A549 (cell line): ENCODE measurements around the gene APOL2. TPM values are rescaled to one million over a fixed set of nuclear protein-coding genes. Genes with fewer than 3 reads are reported as not detected.

ENCODE experiments used
- ATAC-seq, 2 experiments: fragments of 200-7000 bp in 1 of 2; fragments of >200 bp in 1 of 2; cut with Nextera tagmentation in 1 of 2; cut with Tn5 transposase in 1 of 2; 3 replicates each; pipeline versions ENCODE4 v1.8.0 to v1.9.1; 2018 to 2020; ENCODE audit warnings: mild to moderate bottlenecking in 1 of 2, moderate library complexity in 1 of 2
- CTCF ChIA-PET: fragments of 300-600 bp; sonication (Branson Sonifier 250); formaldehyde crosslinking; extraction: SDS; loops from one replicate; lab custom pipeline; 2021; ENCODE audit warnings: antibody characterized with exemption, inconsistent platforms; lab: Yijun Ruan, JAX
- POLR2A ChIA-PET: fragments of 350-600 bp; formaldehyde crosslinking; extraction: SDS; loops from one replicate; lab custom pipeline; 2021; ENCODE audit warnings: antibody characterized with exemption, inconsistent platforms; lab: Yijun Ruan, JAX
- DNase-seq, 2 experiments: peaks; one replicate each; pipeline versions ENCODE4 v3.0.0 to v3.0.0-alpha.2; 2011 to 2016; ENCODE audit warnings: low read depth in 1 of 2, low spot score in 1 of 2
- FAIRE-seq: peaks from 2 replicates; lab custom pipeline; 2011; peaks lifted over from hg19 to GRCh38; lab: Jason Lieb, UNC
- H3K27ac ChIP-seq, 2 experiments: fragments of >200 bp; sonication (Bioruptor Twin); formaldehyde crosslinking; 3 replicates each; pipeline ENCODE4 v1.5.1; 2016 to 2017
- H3K4me1 ChIP-seq: fragments of >200 bp; sonication (Bioruptor Twin); formaldehyde crosslinking; 3 replicates; pipeline ENCODE4 v1.6.1; 2016
- H3K4me2 ChIP-seq: fragments of >200 bp; sonication (Bioruptor Twin); formaldehyde crosslinking; 3 replicates; pipeline ENCODE4 v1.6.1; 2016
- H3K4me3 ChIP-seq: fragments of >200 bp; sonication (Bioruptor Twin); formaldehyde crosslinking; 3 replicates; pipeline ENCODE4 v1.5.1; 2016
- H3K9me3 ChIP-seq: fragments of >200 bp; sonication (Bioruptor Twin); formaldehyde crosslinking; 3 replicates; pipeline ENCODE4 v1.6.1; 2016
- CBX2 ChIP-seq: fragments of 200-600 bp; sonication (generic); IDR thresholded peaks from 2 replicates; pipeline ENCODE4 v1.6.1; 2016; ENCODE audit warnings: low read depth, mild to moderate bottlenecking, borderline replicate concordance
- CBX8 ChIP-seq: fragments of 200-600 bp; sonication (generic); IDR thresholded peaks from 2 replicates; pipeline ENCODE4 v1.6.1; 2016
- CEBPB ChIP-seq, 2 experiments: fragments of >200 bp in 1 of 2; sonication (Bioruptor Twin) in 1 of 2; formaldehyde crosslinking in 1 of 2; IDR thresholded peaks; 2 replicates each; pipeline ENCODE4 v1.6.1; 2012 to 2016
- CHD2 ChIP-seq: fragments of 150-350 bp; IDR thresholded peaks from 2 replicates; pipeline ENCODE4 v1.6.1; 2014; ENCODE audit warnings: low read length; ENCODE audit not compliant: partially characterized antibody
- CHD4 ChIP-seq: fragments of 200-600 bp; sonication (generic); IDR thresholded peaks from 2 replicates; pipeline ENCODE4 v1.6.1; 2016; ENCODE audit warnings: antibody characterized with exemption, mild to moderate bottlenecking, borderline replicate concordance
- CTCF ChIP-seq: fragments of >200 bp; sonication (Bioruptor Twin); formaldehyde crosslinking; IDR thresholded peaks from 3 replicates; pipeline ENCODE4 v1.5.1; 2016
- EHF ChIP-seq: fragments of 250-450 bp; sonication (Bioruptor Pico); IDR thresholded peaks from 2 replicates; pipeline ENCODE4 v1.5.0; 2020; ENCODE audit warnings: mild to moderate bottlenecking
- FOXS1 ChIP-seq: fragments of 250-450 bp; sonication (Bioruptor Pico); IDR thresholded peaks from 2 replicates; pipeline ENCODE4 v1.5.0; 2020; ENCODE audit warnings: mild to moderate bottlenecking, moderate library complexity
- HES2 ChIP-seq: fragments of >200 bp; sonication (Bioruptor Twin); formaldehyde crosslinking; IDR thresholded peaks from 2 replicates; pipeline ENCODE4 v1.6.1; 2016
- HMGXB4 ChIP-seq: fragments of 250-450 bp; sonication (Bioruptor Pico); IDR thresholded peaks from 2 replicates; pipeline ENCODE4 v1.5.0; 2021; ENCODE audit warnings: mild to moderate bottlenecking, moderate library complexity, borderline replicate concordance
- JUN ChIP-seq, 2 experiments: fragments of >200 bp; sonication (Bioruptor Twin); formaldehyde crosslinking; IDR thresholded peaks; 2 replicates in 1 of 2; 3 replicates in 1 of 2; pipeline ENCODE4 v1.6.1; 2016 to 2017
- JUNB ChIP-seq: fragments of >200 bp; sonication (Bioruptor Twin); formaldehyde crosslinking; IDR thresholded peaks from 2 replicates; pipeline ENCODE4 v1.6.1; 2016
- MAZ ChIP-seq: fragments of 150-350 bp; IDR thresholded peaks from 2 replicates; pipeline ENCODE4 v1.6.1; 2014; ENCODE audit warnings: antibody characterized with exemption, low read depth, low read length, borderline replicate concordance
- NPAS2 ChIP-seq: fragments of 250-450 bp; sonication (Bioruptor Pico); IDR thresholded peaks from 2 replicates; pipeline ENCODE4 v1.8.0; 2022; ENCODE audit warnings: mild to moderate bottlenecking, moderate library complexity, borderline replicate concordance
- PHF8 ChIP-seq: fragments of 200-600 bp; sonication (generic); IDR thresholded peaks from 2 replicates; pipeline ENCODE4 v1.6.1; 2016; ENCODE audit warnings: low read depth, mild to moderate bottlenecking, antibody characterized with exemption, moderate library complexity, borderline replicate concordance
- POLR2A ChIP-seq: IDR thresholded peaks from 2 replicates; pipeline ENCODE4 v1.6.1; 2012; ENCODE audit warnings: mild to moderate bottlenecking, low read length
- RAD21 ChIP-seq, 2 experiments: fragments of >200 bp in 1 of 2; sonication (Bioruptor Twin) in 1 of 2; formaldehyde crosslinking in 1 of 2; IDR thresholded peaks in 1 of 2; conservative IDR thresholded peaks in 1 of 2; 2 replicates in 1 of 2; 3 replicates in 1 of 2; pipeline ENCODE4 v1.6.1; 2012 to 2018; ENCODE audit warnings: inconsistent platforms in 1 of 2
- RARB ChIP-seq: fragments of 250-450 bp; sonication (Bioruptor Pico); IDR thresholded peaks from 2 replicates; pipeline ENCODE4 v1.8.0; 2021; ENCODE audit warnings: mild to moderate bottlenecking, moderate library complexity
- RNF2 ChIP-seq: fragments of 200-600 bp; sonication (generic); IDR thresholded peaks from 2 replicates; pipeline ENCODE4 v1.6.1; 2016; ENCODE audit warnings: low read depth, mild to moderate bottlenecking, antibody characterized with exemption, moderate library complexity, borderline replicate concordance
- SMC3 ChIP-seq: fragments of >200 bp; sonication (Bioruptor Twin); formaldehyde crosslinking; IDR thresholded peaks from 3 replicates; pipeline ENCODE4 v1.6.1; 2018; ENCODE audit warnings: inconsistent platforms
- TP53 ChIP-seq: fragments of 250-450 bp; sonication (Bioruptor Pico); IDR thresholded peaks from 2 replicates; pipeline ENCODE4 v1.5.0; 2021; ENCODE audit warnings: mild to moderate bottlenecking, moderate library complexity
- ZNF302 ChIP-seq: fragments of 250-450 bp; sonication (Bioruptor Pico); IDR thresholded peaks from 2 replicates; pipeline ENCODE4 v1.9.0; 2021; ENCODE audit warnings: inconsistent platforms, mild to moderate bottlenecking, moderate library complexity
- WGBS: methylation state at CpG from one replicate; pipeline ENCODE4 v1.1.6; 2017; ENCODE audit errors: missing lambda C conversion rate; 5-methylcytosine and 5-hydroxymethylcytosine counted together
- polyA plus RNA-seq, 4 experiments: library from polyadenylated mRNA; depleted of rRNA in 3 of 4; stranded (reverse); fragments of >200 nt; fragmentation: RNase III in 1 of 4; extraction: RNeasy Plus Mini Kit Qiagen cat#74134 plus additional on column Dnase treatment in 1 of 4; gene quantifications; 2 replicates in 3 of 4; 3 replicates in 1 of 4; pipeline ENCODE4 v1.2.3, GENCODE V29; 2011 to 2017
- TF ChIP-seq, protein P1 (sequence below): fragments of 250-450 bp; sonication (Bioruptor Pico); IDR thresholded peaks from 2 replicates; pipeline ENCODE4 v1.5.0; 2020; ENCODE audit warnings: low read depth, mild to moderate bottlenecking, moderate library complexity
- TF ChIP-seq, protein P2 (sequence below): fragments of 150-350 bp; IDR thresholded peaks from 2 replicates; pipeline ENCODE4 v1.6.1; 2014; ENCODE audit warnings: low read depth, mild to moderate bottlenecking, low read length
- TF ChIP-seq, protein P3 (sequence below): IDR thresholded peaks from 2 replicates; pipeline ENCODE4 v1.6.1; 2012

The APOL2 gene
- polyA plus RNA-seq, 2 of the 4 experiments (the other 2 are of a cell fraction) = 8.7 to 23.8 TPM

- TF ChIP-seq RNF2 (no peak), RARB (CRISPR knock-in tag) (no peak), HES2 (no peak), POLR2A (no peak), CHD2 (no peak), ZNF302 (CRISPR knock-in tag) (no peak), HMGXB4 (CRISPR knock-in tag) (no peak), CHD4 (no peak), CBX2 (no peak), JUNB (no peak), EHF (CRISPR knock-in tag) (no peak), TP53 (CRISPR knock-in tag) (no peak)
- TF ChIP-seq, protein P1, sequence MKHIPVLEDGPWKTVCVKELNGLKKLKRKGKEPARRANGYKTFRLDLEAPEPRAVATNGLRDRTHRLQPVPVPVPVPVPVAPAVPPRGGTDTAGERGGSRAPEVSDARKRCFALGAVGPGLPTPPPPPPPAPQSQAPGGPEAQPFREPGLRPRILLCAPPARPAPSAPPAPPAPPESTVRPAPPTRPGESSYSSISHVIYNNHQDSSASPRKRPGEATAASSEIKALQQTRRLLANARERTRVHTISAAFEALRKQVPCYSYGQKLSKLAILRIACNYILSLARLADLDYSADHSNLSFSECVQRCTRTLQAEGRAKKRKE = no peak
- TF ChIP-seq, protein P2, sequence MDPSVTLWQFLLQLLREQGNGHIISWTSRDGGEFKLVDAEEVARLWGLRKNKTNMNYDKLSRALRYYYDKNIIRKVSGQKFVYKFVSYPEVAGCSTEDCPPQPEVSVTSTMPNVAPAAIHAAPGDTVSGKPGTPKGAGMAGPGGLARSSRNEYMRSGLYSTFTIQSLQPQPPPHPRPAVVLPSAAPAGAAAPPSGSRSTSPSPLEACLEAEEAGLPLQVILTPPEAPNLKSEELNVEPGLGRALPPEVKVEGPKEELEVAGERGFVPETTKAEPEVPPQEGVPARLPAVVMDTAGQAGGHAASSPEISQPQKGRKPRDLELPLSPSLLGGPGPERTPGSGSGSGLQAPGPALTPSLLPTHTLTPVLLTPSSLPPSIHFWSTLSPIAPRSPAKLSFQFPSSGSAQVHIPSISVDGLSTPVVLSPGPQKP = no peak
- TF ChIP-seq, protein P3, sequence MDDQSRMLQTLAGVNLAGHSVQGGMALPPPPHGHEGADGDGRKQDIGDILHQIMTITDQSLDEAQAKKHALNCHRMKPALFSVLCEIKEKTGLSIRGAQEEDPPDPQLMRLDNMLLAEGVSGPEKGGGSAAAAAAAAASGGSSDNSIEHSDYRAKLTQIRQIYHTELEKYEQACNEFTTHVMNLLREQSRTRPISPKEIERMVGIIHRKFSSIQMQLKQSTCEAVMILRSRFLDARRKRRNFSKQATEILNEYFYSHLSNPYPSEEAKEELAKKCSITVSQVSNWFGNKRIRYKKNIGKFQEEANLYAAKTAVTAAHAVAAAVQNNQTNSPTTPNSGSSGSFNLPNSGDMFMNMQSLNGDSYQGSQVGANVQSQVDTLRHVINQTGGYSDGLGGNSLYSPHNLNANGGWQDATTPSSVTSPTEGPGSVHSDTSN = no peak
- Histone ChIP-seq H3K27ac (no peak overlapping the region), H3K4me3 (no peak overlapping the region), H3K9me3 (no peaks in the 10 kb centered on the region), H3K4me1 (peaks cover 12% of the 10 kb centered on the region), H3K4me2 (no peak overlapping the region)
- no peak for DNase-seq
- ATAC-seq = no peak
- ChIA-PET CTCF (interaction anchor here (1.2 to 1.8 kb wide), 2 partner anchors 11 kb away, joined by 3 to 4 read pairs; no protein-coding TSS in a partner anchor), POLR2A (no interaction called here)
- FAIRE-seq = no peak
- 87% methylated on average over 7 of the region's 7 CpGs for WGBS
Observed at GRCh38 chr22:36233796-36234195, 5.5 kb downstream of the APOL2 start.

- H3K9me3 ChIP-seq = no peaks in the 10 kb centered on the region
- POLR2A ChIA-PET = no interaction called here
- TF ChIP-seq RARB (CRISPR knock-in tag) = no peak
- no peak for TF ChIP-seq CEBPB (IDR thresholded peaks at IDR 0.05)
- no peak for TF ChIP-seq CHD2
- no peak for TF ChIP-seq RAD21 (conservative IDR thresholded peaks at IDR 0.05 in 1 of 2, IDR thresholded peaks at IDR 0.05 in 1 of 2)
- no peak for TF ChIP-seq MAZ
- no peak for TF ChIP-seq JUN (IDR thresholded peaks at IDR 0.05)
- no peak for TF ChIP-seq CBX8
- no peak for TF ChIP-seq JUNB
- TF ChIP-seq SMC3 = no peak
- TF ChIP-seq, protein P2 = no peak
- TF ChIP-seq NPAS2 (CRISPR knock-in tag) = no peak
- TF ChIP-seq FOXS1 = no peak
- no peak for TF ChIP-seq CBX2
- no peak for TF ChIP-seq HES2
- TF ChIP-seq, protein P1 = no peak
- no peak for TF ChIP-seq CTCF
- no peak for TF ChIP-seq EHF (CRISPR knock-in tag)
- no peak for TF ChIP-seq PHF8
Observed at GRCh38 chr22:36232715-36233401, 6.5 kb downstream of the APOL2 start.

More at GRCh38 chr22:36232715-36233401, 6.5 kb downstream of the APOL2 start:
- DNase-seq = no peak
- no peak for ATAC-seq
- no peak overlapping the region for H3K4me3 ChIP-seq
- FAIRE-seq = no peak
- CTCF ChIA-PET = interaction anchor here (0.9 to 1.2 kb wide), 2 partner anchors 11 to 12 kb away, joined by 3 read pairs; no protein-coding TSS in a partner anchor
- no peak overlapping the region for H3K4me2 ChIP-seq
- no peak overlapping the region for H3K27ac ChIP-seq
- peaks cover 5% of the 10 kb centered on the region for H3K4me1 ChIP-seq
- 90% methylated on average over 7 of the region's 13 CpGs for WGBS
